SK-N-SH (cell line): ENCODE results near the gene TTF2.

Experiments
- GATA2 ChIP-seq: sonication (generic); formaldehyde crosslinking; IDR thresholded peaks from 2 replicates; pipeline ENCODE4 v1.5.0; 2020; ENCODE audit warnings: mild to moderate bottlenecking, missing genetic modification reagents
- NFIC ChIP-seq: IDR thresholded peaks from 2 replicates; pipeline ENCODE4 v1.4.0; 2012; ENCODE audit warnings: borderline replicate concordance
- NRF1 ChIP-seq: IDR thresholded peaks from 2 replicates; pipeline ENCODE4 v1.6.1; 2012; ENCODE audit warnings: low read depth, mild to moderate bottlenecking, low read length
- POLR2AphosphoS5 ChIP-seq: IDR thresholded peaks from 2 replicates; pipeline ENCODE4 v1.6.1; 2012; ENCODE audit warnings: low read depth, low read length
- RAD21 ChIP-seq: IDR thresholded peaks from 2 replicates; pipeline ENCODE4 v1.6.1; 2012; ENCODE audit warnings: mild to moderate bottlenecking, low read length
- RFX5 ChIP-seq: IDR thresholded peaks from 2 replicates; pipeline ENCODE4 v1.6.1; 2012; ENCODE audit warnings: mild to moderate bottlenecking, improper control_type of control experiment, low read length
- TAF1 ChIP-seq: IDR thresholded peaks from 2 replicates; pipeline ENCODE4 v1.6.1; 2012; ENCODE audit warnings: low read depth, mild to moderate bottlenecking, low read length, moderate library complexity, borderline replicate concordance
- TF ChIP-seq, protein P1 (sequence below): fragments of 200-600 bp; sonication (generic); IDR thresholded peaks from 2 replicates; pipeline ENCODE4 v1.6.1; 2017; ENCODE audit warnings: antibody characterized with exemption, mild to moderate bottlenecking, moderate library complexity

DNA sequence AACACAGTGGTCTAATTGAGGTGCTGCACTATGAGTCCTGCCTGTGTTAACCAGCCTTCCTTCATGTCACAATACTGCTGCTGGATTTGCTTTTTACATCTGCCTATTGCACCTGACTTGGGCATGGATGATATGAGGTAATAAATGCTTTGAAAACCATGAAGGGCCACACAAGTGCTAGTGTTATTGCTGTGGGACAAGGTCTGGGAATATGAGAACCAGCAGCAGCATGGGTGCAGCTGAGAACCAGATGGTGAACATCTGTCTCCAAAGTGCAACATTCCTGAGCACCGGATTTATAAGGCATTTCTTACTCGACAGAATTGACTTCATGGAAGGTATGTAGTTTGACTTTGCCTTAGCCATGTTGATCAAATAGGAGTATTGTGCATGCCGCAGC is 44.9 kb downstream of the TTF2 start:
- TF ChIP-seq TAF1 (no peak), RAD21 (no peak), NFIC (no peak), GATA2 (no peak), RFX5 (no peak), POLR2AphosphoS5 (no peak), NRF1 (no peak)
- TF ChIP-seq, protein P1, sequence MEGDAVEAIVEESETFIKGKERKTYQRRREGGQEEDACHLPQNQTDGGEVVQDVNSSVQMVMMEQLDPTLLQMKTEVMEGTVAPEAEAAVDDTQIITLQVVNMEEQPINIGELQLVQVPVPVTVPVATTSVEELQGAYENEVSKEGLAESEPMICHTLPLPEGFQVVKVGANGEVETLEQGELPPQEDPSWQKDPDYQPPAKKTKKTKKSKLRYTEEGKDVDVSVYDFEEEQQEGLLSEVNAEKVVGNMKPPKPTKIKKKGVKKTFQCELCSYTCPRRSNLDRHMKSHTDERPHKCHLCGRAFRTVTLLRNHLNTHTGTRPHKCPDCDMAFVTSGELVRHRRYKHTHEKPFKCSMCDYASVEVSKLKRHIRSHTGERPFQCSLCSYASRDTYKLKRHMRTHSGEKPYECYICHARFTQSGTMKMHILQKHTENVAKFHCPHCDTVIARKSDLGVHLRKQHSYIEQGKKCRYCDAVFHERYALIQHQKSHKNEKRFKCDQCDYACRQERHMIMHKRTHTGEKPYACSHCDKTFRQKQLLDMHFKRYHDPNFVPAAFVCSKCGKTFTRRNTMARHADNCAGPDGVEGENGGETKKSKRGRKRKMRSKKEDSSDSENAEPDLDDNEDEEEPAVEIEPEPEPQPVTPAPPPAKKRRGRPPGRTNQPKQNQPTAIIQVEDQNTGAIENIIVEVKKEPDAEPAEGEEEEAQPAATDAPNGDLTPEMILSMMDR = no peak
